Lower leg skin (tissue), 3 donors: ENCODE data around the gene GABBR2.
"Not testable (repeated sequence)": the region's sequence is repeated elsewhere in the genome, so short reads cannot be mapped to it uniquely, and the experiment has no call there.

Experiments used
- CTCF ChIP-seq, 3 donors: fragments of 450-650 bp; IDR thresholded peaks; one replicate each; pipeline ENCODE4 v1.5.1; 2016; ENCODE audit warnings: antibody characterized with exemption in 3 of 3, mild to moderate bottlenecking in 3 of 3, moderate library complexity in 2 of 3
- POLR2A ChIP-seq, 2 donors: fragments of 450-650 bp; IDR thresholded peaks; one replicate each; pipeline ENCODE4 v1.6.1; 2016 to 2017; ENCODE audit warnings: antibody characterized with exemption in 2 of 2, mild to moderate bottlenecking in 1 of 2, moderate library complexity in 1 of 2

- not testable (repeated sequence) for TF ChIP-seq CTCF, POLR2A (IDR thresholded peaks at IDR 0.05)
Observed at GRCh38 chr9:98283143-98283542, 425.6 kb downstream of the GABBR2 start.
